GM12878 (cell line): ENCODE measurements around the gene KTI12. TPM values are rescaled to one million over a fixed set of nuclear protein-coding genes. Genes with fewer than 3 reads are reported as not detected.

Experiments
- polyA plus RNA-seq, 11 experiments: library from polyadenylated mRNA; depleted of rRNA in 4 of 11; unstranded in 6 of 11; stranded (reverse) in 5 of 11; fragments of >200 nt; fragmentation: Nextera tagmentation in 4 of 11; fragmentation: Illumina TruSeq in 1 of 11; extraction: Ambion mirVana in 4 of 11; extraction: Trizol in 1 of 11; gene quantifications; 1 replicate in 1 of 11; 2 replicates in 10 of 11; pipeline versions ENCODE4 v1.2.1 to v1.2.3, GENCODE V29; 2011 to 2016; ENCODE audit warnings: inconsistent platforms in 2 of 11, missing spikeins in 2 of 11, low read depth in 1 of 11
- small RNA-seq: library from RNA; depleted of rRNA; stranded (forward); fragments of <200 nt; gene quantifications from one replicate; pipeline ENCODE3, GENCODE V24; 2014
- total RNA-seq, 4 experiments: library from RNA; depleted of rRNA in 3 of 4; stranded (reverse); fragments of >200 nt in 3 of 4; fragmentation: Illumina TruSeq in 1 of 4; extraction: Trizol in 1 of 4; gene quantifications; 2 replicates each; pipeline versions ENCODE4 v1.2.1 to v1.2.3, GENCODE V29; 2013 to 2021

Gene KTI12
- total and polyA plus RNA-seq, 10 of the 15 experiments (the other 5 are each of a cell fraction or from before 2014, with no cell fraction given) = 2.7 to 32.4 (median 17.6) TPM

Small RNA genes lying within 50 kb of the gene (small RNA-seq; reads per million reads assigned to genes)
- gene RN7SL290P = not detected

Other genes starting within 250 kb of the KTI12 start
- gene NRDC, start 155.1 kb downstream of the KTI12 start, total RNA-seq (2014; rRNA removed) = 50.9 and 55.6 TPM in 2 replicates
- gene NRDC, start 155.1 kb downstream of the KTI12 start, total RNA-seq (2014; rRNA removed; fragmentation: Illumina TruSeq; extraction: Trizol) = 65.5 and 67.8 TPM in 2 replicates
- 101 and 106 TPM in 2 replicates for gene NRDC, start 155.1 kb downstream of the KTI12 start, total RNA-seq (2021)
- 134 and 171 TPM in 2 replicates for gene NRDC, start 155.1 kb downstream of the KTI12 start, polyA plus RNA-seq (2011; rRNA removed)
- gene NRDC, start 155.1 kb downstream of the KTI12 start, polyA plus RNA-seq (2014; fragmentation: Illumina TruSeq; extraction: Trizol) = 116 and 148 TPM in 2 replicates
- 10 to 100 TPM; 50.1 to 59.3 TPM for gene NRDC, start 155.1 kb downstream of the KTI12 start, polyA plus RNA-seq (2014; fragmentation: Nextera tagmentation; extraction: Ambion mirVana)
- gene NRDC, start 155.1 kb downstream of the KTI12 start, polyA plus RNA-seq (2014; rRNA removed) = 75.6 and 80.3 TPM in 2 replicates
- gene NRDC, start 155.1 kb downstream of the KTI12 start, polyA plus RNA-seq (2016; fragmentation: Nextera tagmentation; extraction: Ambion mirVana) = 100 to 1,000 TPM; 121 to 123 TPM
- 0.22 and 0.28 TPM in 2 replicates for gene RAB3B, start 43.1 kb downstream of the KTI12 start, total RNA-seq (2014; rRNA removed)
- 0.28 and 0.31 TPM in 2 replicates for gene RAB3B, start 43.1 kb downstream of the KTI12 start, total RNA-seq (2014; rRNA removed; fragmentation: Illumina TruSeq; extraction: Trizol)
- 0.21 and 0.28 TPM in 2 replicates for gene RAB3B, start 43.1 kb downstream of the KTI12 start, total RNA-seq (2021)
- 0.26 and 0.29 TPM in 2 replicates for gene RAB3B, start 43.1 kb downstream of the KTI12 start, polyA plus RNA-seq (2011; rRNA removed)
- 0.32 and 0.35 TPM in 2 replicates for gene RAB3B, start 43.1 kb downstream of the KTI12 start, polyA plus RNA-seq (2014; fragmentation: Illumina TruSeq; extraction: Trizol)
- gene RAB3B, start 43.1 kb downstream of the KTI12 start, polyA plus RNA-seq (2014; fragmentation: Nextera tagmentation; extraction: Ambion mirVana) = under 1 TPM; 0.05 to 0.11 TPM
- 0.20 and 0.24 TPM in 2 replicates for gene RAB3B, start 43.1 kb downstream of the KTI12 start, polyA plus RNA-seq (2014; rRNA removed)
- gene RAB3B, start 43.1 kb downstream of the KTI12 start, polyA plus RNA-seq (2016; fragmentation: Nextera tagmentation; extraction: Ambion mirVana) = under 1 TPM; 0.09 to 0.13 TPM
- 18.2 and 20.3 TPM in 2 replicates for gene TXNDC12, start 21.4 kb upstream of the KTI12 start, total RNA-seq (2014; rRNA removed)
- 12.5 and 14.6 TPM in 2 replicates for gene TXNDC12, start 21.4 kb upstream of the KTI12 start, total RNA-seq (2014; rRNA removed; fragmentation: Illumina TruSeq; extraction: Trizol)
- gene TXNDC12, start 21.4 kb upstream of the KTI12 start, total RNA-seq (2021) = 27.4 and 29.8 TPM in 2 replicates
- gene TXNDC12, start 21.4 kb upstream of the KTI12 start, polyA plus RNA-seq (2011; rRNA removed) = 29.9 and 35.5 TPM in 2 replicates
- 13.2 and 14.2 TPM in 2 replicates for gene TXNDC12, start 21.4 kb upstream of the KTI12 start, polyA plus RNA-seq (2014; fragmentation: Illumina TruSeq; extraction: Trizol)
- gene TXNDC12, start 21.4 kb upstream of the KTI12 start, polyA plus RNA-seq (2014; fragmentation: Nextera tagmentation; extraction: Ambion mirVana) = 10 to 100 TPM in 1 of 2 experiments, 1 to 10 TPM in 1; 6.7 to 16.6 TPM
- 15.6 and 17.2 TPM in 2 replicates for gene TXNDC12, start 21.4 kb upstream of the KTI12 start, polyA plus RNA-seq (2014; rRNA removed)
- 10 to 100 TPM; 40.3 to 41.7 TPM for gene TXNDC12, start 21.4 kb upstream of the KTI12 start, polyA plus RNA-seq (2016; fragmentation: Nextera tagmentation; extraction: Ambion mirVana)
- 25.0 and 37.9 TPM in 2 replicates for gene BTF3L4, start 22.5 kb upstream of the KTI12 start, total RNA-seq (2014; rRNA removed)
- 55.3 and 58.2 TPM in 2 replicates for gene BTF3L4, start 22.5 kb upstream of the KTI12 start, total RNA-seq (2014; rRNA removed; fragmentation: Illumina TruSeq; extraction: Trizol)
- gene BTF3L4, start 22.5 kb upstream of the KTI12 start, total RNA-seq (2021) = 36.3 and 36.6 TPM in 2 replicates
- 73.6 and 119 TPM in 2 replicates for gene BTF3L4, start 22.5 kb upstream of the KTI12 start, polyA plus RNA-seq (2011; rRNA removed)
- gene BTF3L4, start 22.5 kb upstream of the KTI12 start, polyA plus RNA-seq (2014; fragmentation: Illumina TruSeq; extraction: Trizol) = 76.3 and 91.5 TPM in 2 replicates
- gene BTF3L4, start 22.5 kb upstream of the KTI12 start, polyA plus RNA-seq (2014; fragmentation: Nextera tagmentation; extraction: Ambion mirVana) = 10 to 100 TPM; 61.1 to 72.7 TPM
- 39.9 and 48.8 TPM in 2 replicates for gene BTF3L4, start 22.5 kb upstream of the KTI12 start, polyA plus RNA-seq (2014; rRNA removed)
- 10 to 100 TPM; 72.4 to 76.9 TPM for gene BTF3L4, start 22.5 kb upstream of the KTI12 start, polyA plus RNA-seq (2016; fragmentation: Nextera tagmentation; extraction: Ambion mirVana)
- 5.1 and 5.3 TPM in 2 replicates for gene ZFYVE9, start 108.3 kb upstream of the KTI12 start, total RNA-seq (2014; rRNA removed)
- gene ZFYVE9, start 108.3 kb upstream of the KTI12 start, total RNA-seq (2014; rRNA removed; fragmentation: Illumina TruSeq; extraction: Trizol) = 6.8 and 6.9 TPM in 2 replicates
- 4.5 and 5.1 TPM in 2 replicates for gene ZFYVE9, start 108.3 kb upstream of the KTI12 start, total RNA-seq (2021)
- gene ZFYVE9, start 108.3 kb upstream of the KTI12 start, polyA plus RNA-seq (2011; rRNA removed) = 0.41 and 0.42 TPM in 2 replicates
- gene ZFYVE9, start 108.3 kb upstream of the KTI12 start, polyA plus RNA-seq (2014; fragmentation: Illumina TruSeq; extraction: Trizol) = 4.7 and 6.5 TPM in 2 replicates
- gene ZFYVE9, start 108.3 kb upstream of the KTI12 start, polyA plus RNA-seq (2014; fragmentation: Nextera tagmentation; extraction: Ambion mirVana) = under 1 TPM; 0.26 to 0.47 TPM
- gene ZFYVE9, start 108.3 kb upstream of the KTI12 start, polyA plus RNA-seq (2014; rRNA removed) = 2.5 and 2.6 TPM in 2 replicates
- gene ZFYVE9, start 108.3 kb upstream of the KTI12 start, polyA plus RNA-seq (2016; fragmentation: Nextera tagmentation; extraction: Ambion mirVana) = 1 to 10 TPM; 1.2 to 1.9 TPM